GM04503 (cell line): ENCODE measurements around the gene YBX2.
A peak's percentile ranks its signal among the peaks of the same experiment; 100 is the strongest.
"Not testable (repeated sequence)": the region's sequence is repeated elsewhere in the genome, so short reads cannot be mapped to it uniquely, and the experiment has no call there.

ENCODE experiments used
- DNase-seq: peaks from one replicate; pipeline ENCODE4 v3.0.0-alpha.2; 2012; ENCODE audit warnings: low read depth

Gene YBX2

GRCh38 chr17:7262935-7263800, 31.3 kb downstream of the YBX2 start:
- no peak for DNase-seq

GRCh38 chr17:7262192-7262934, 32.1 kb downstream of the YBX2 start, which contains the start of gene CLDN7:
Gene CLDN7, minus strand, starts transcription at chr17:7262478. Its CDS starts 435 bp downstream, at chr17:7262043.
- DNase-seq = no peak

DNA sequence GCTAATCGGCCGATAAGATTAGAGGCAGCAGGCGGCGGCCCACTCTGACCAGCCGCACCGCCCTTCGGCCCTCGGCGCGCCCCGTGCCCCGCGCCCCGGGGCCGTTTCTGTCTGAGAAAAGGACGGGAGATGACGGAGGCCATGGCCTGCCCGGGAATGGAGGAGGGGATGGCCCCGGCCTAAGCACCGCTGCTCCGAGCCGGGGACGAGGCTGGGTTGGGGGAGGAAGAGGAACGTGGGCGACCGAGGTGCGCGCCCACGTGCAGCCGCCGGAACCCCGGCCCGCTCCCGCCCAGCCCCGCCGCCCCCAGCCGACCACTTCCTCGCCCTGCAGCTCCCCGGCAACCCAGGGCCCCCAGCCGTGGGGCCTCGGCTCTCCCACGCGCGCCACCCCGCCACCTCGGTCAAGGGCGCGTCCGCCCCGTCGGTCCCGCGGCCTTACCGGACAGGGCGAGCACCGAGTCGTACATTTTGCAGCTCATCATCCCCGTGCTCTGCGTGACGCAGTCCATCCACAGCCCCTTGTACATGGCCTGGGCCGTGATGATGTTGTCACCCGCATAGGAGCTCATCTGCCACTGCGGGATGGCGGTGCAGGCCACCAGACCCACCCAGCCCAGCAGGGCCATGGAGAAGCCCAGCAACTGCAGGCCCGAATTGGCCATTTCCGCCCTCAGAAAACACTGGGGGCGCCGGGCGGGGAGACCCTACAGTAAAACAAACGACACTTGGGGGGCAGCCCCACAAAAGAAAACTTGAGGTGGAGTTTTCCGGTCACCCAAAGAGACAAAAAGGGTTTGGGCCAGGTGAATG, 32.9 kb downstream of the YBX2 start:
- no peak for DNase-seq

GRCh38 chr17:7260651-7261378, 33.6 kb downstream of the YBX2 start:
- no peak for DNase-seq

DNA sequence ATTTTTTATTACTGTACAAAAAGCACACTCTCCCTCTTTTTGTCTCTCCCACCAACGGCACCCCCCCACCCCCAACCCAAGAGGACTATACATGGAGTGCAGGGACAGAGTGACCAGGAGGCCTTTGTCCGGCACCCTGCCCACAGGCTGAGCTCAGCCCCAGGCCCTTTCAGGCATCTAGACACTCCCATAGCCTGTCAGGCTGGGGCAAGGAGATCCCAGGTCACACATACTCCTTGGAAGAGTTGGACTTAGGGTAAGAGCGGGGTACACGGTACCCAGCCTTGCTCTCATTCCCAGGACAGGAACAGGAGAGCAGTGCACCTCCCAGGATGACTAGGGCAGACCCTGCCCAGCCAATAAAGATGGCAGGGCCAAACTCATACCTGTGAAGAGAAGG, 34.3 kb downstream of the YBX2 start:
- DNase-seq = no peak

GRCh38 chr17:7259555-7259889, 34.9 kb downstream of the YBX2 start:
- DNase-seq = no peak

GRCh38 chr17:7258731-7259554, 35.5 kb downstream of the YBX2 start:
- no peak for DNase-seq

DNA sequence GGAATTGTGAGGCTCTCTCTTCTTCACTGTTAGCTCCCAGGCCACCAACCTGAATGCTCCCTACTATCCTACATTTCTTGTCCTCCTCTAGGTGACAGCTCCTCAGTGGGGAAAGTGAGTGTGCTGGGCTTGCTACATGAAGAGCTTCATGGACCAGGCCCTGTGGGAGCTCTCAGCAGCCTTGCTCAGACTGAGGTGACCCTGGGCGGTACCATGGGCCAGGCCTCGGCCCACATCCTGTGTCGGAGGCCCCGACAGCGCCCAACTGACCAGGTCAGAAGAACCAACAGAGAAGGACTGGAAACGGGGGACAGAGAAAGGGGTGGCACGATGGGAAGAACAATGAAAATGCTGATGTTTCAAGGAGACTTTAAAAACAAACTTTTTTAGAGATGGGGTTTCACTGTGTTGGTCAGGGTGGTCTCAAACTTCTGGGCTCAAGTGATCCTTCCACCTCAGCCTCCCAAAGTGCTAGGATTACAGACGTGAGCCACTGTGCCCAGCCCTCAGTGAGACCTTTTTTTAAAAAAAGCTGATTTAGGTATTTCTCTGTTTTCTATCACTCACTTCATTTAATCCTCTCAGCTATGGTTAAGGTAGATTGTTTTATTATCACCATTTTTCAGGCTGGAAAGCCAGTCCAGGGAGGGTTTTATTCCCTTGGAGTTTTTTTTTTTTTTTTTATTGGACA, 37.5 kb downstream of the YBX2 start:
- no peak for DNase-seq

DNA sequence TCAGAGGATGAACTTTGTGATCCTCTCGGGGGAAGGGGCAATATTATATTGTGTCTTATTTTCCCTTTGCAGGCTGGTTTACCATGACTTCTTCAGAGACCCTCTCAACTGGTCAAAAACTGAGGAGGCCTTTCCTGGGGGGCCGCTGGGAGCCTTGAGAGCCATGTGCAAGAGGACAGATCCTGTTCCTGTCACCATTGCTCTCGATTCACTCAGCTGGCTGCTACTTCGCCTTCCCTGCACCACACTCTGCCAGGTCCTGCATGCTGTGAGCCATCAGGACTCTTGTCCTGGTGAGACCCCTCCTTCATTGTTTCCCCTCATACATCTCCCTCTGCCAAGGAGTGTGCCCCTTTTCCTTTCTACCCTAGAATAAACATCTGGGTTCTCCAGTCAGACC, 39.9 kb downstream of the YBX2 start:
- no peak for DNase-seq

GRCh38 chr17:7253082-7253481, 41.4 kb downstream of the YBX2 start:
- no peak for DNase-seq

DNA sequence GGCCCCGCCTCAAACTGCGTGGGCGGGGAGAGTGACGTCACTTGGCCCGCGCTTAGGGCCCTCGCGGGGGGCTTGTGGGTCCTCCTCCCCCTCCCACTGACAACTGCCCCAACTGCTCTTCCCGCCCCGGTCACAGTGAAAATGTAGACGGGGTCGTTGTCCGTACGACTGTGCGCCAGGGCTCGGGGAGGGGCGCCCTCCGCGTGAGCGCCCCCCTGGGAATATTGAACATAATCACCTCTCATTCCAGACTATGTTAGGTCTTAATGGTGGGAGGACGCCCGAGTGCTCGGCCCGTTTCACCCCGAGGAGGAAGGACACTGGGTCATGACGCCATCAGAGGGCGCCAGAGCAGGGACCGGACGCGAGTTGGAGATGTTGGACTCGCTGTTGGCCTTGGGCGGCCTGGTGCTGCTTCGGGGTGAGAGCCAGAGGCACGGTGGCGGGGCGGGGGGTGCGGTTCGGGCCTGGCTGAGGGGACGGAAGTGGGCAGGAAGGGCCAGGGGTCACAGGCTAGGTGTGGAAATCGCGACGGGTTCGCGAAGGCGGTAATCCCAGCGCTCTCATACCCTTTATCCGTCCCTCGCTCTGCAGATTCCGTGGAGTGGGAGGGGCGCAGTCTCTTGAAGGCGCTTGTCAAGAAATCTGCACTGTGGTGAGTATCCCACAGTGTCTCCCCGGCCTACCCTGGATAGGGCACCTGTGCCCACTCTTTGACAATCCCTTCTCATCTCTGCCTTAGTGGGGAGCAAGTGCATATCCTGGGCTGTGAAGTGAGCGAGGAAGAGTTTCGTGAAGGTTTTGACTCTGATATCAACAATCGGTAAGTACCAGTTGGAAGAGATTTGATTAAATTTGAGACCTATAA, 42.0 kb downstream of the YBX2 start, which contains the start of gene ELP5:
Gene ELP5, plus strand, starts transcription at position 40 of the 868 bp plus-strand sequence. Its CDS starts 336 bp downstream, at position 376.
- DNase-seq = no peak

DNA sequence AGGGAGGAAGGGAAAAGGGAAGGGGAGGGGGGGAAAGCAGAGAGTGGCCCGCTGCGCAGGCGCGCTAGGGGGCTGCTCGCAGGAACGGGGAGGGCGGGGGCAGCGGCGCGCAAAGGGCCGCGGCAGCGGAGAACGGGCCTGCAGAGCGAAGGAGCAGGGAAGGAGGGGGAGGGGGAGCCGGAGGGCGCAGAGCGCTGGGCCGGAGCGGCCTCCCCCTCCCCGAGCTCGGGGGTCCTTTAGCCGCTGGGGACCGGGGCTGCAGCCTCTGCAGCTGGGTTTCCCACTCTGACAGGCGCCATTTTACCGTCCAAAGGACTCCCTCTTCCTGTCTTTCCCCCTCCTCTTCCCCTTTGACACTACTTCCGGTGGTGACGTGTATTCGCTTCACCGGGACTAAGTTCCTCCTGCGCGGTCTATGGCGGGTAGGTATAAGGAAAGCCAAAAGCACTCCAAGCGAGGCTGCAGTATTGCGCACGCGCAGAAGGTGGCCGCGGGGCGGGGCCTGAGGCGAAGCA, 42.7 kb downstream of the YBX2 start, which contains the start of gene CTDNEP1:
Gene CTDNEP1, minus strand, starts transcription at position 74 of the 515 bp plus-strand sequence. CDS start 438 bp downstream, outside the sequence.
- peak; percentile 98 for DNase-seq

DNA sequence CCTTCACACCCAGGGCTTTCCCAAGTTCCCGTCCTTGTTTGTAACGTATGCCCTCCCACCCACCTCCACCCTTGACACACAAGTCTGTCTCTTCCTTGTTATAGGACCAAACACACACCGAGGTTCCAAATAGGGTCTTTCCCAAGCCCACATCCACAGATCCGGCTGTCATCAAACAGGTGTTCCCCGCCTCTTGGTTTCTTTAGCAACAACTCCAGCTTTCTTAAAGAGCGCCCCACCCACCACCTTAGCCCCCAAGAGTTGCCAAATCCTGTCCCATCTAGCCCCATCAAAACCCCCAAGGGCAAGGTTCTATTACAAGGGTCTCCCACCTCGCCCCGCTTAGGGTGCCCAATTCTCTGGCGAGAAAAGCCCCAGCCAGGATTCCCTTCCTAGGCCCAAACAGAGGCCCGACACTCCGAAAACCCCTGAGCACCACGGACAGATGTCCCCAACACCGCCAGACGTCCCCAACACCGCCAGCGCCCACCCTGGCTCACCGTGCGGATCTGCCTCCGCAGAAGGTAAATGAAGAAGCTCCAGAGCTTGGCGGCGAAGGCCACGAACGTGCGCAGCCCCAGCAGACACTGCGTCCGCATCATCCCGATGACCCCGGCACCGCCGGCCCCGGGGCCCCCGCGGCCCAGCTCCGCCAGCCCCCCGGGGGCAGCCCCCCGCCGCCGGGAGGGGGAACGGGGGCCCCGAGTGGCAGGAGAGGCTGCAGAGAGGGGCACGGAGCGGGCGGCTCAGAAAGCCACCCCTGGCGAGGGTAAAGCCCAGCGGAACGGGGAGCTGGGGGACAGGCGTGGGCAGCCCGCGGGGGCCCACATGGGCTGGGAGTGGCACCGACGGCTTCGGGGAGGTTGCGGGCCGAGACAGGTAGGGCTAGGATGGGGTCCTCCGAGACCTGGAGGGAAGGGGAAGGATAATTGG, 43.5 kb downstream of the YBX2 start:
- no peak for DNase-seq

GRCh38 chr17:7249830-7250229, 44.6 kb downstream of the YBX2 start:
- no peak for DNase-seq

- DNase-seq = no peak
Observed at GRCh38 chr17:7249214-7249613, 45.2 kb downstream of the YBX2 start.

- DNase-seq = no peak
Observed at GRCh38 chr17:7248796-7249195, 45.6 kb downstream of the YBX2 start.

- no peak for DNase-seq
Observed at GRCh38 chr17:7246779-7247178, 47.7 kb downstream of the YBX2 start.

DNA sequence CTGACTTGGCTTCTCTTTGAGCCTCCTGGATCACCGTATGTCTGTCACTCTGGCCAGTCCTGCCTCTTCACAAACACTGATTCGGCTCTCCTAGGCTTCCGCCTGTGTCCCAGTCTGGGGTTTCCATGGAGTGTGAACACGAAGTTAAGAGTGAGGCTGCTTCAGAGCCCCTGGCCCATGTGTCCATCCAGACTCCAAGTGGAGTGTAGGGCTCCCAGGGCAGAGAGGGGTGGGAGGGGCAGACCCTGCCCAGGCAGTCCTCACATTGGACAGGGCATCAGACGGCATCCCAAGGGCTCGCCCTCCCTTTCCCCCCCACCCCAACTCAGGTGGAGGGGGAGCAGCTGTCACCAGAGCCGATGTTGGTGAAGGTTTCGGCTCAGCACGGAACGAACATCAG, 50.6 kb downstream of the YBX2 start:
- DNase-seq = not testable (repeated sequence)
